PC-3 (cell line): ENCODE data around the gene AADACL4. TPM values are rescaled to one million over a fixed set of nuclear protein-coding genes. Genes with fewer than 3 reads are reported as not detected.
"Not testable (repeated sequence)": the region's sequence is repeated elsewhere in the genome, so short reads cannot be mapped to it uniquely, and the experiment has no call there.

Experiments used
- ATAC-seq: fragments of 200-7000 bp; cut with Tn5 transposase; 2 replicates; pipeline ENCODE4 v1.9.1; 2020; ENCODE audit warnings: mild to moderate bottlenecking, moderate library complexity
- BruUV-seq: library from RNA; stranded (reverse); fragments of 400-500 nt; replicated peaks from 2 replicates; lab custom pipeline; 2021; lab: Mats Ljungman, UMichigan
- CTCF ChIA-PET: fragments of 300-600 bp; sonication (Branson Sonifier 250); formaldehyde crosslinking; loops from one replicate; lab custom pipeline; 2022; ENCODE audit warnings: antibody characterized with exemption; lab: Charles Lee
- POLR2A ChIA-PET: fragments of 300-600 bp; sonication (Branson Sonifier 250); formaldehyde crosslinking; loops from one replicate; lab custom pipeline; 2022; ENCODE audit warnings: antibody characterized with exemption; ENCODE audit not compliant: unreplicated experiment; lab: Charles Lee
- DNase-seq: peaks from one replicate; pipeline ENCODE4 v3.0.0-alpha.2; 2015
- H2AFZ ChIP-seq: fragments of 300-600 bp; sonication (generic); 2 replicates; pipeline ENCODE4 v1.6.0; 2016; ENCODE audit warnings: antibody characterized with exemption, low read length
- H3F3A ChIP-seq: fragments of 300-600 bp; sonication (generic); one replicate; pipeline ENCODE4 v1.6.0; 2017; ENCODE audit warnings: antibody characterized with exemption, low read length, control low read depth, mild to moderate bottlenecking; ENCODE audit not compliant: unreplicated experiment
- H3K27ac ChIP-seq: fragments of 300-600 bp; sonication (generic); 2 replicates; pipeline ENCODE4 v1.5.1; 2016; ENCODE audit warnings: mild to moderate bottlenecking, low read length
- H3K27me3 ChIP-seq: fragments of 300-600 bp; sonication (generic); 2 replicates; pipeline ENCODE4 v1.6.1; 2016; ENCODE audit warnings: low read length, mixed read lengths
- H3K36me3 ChIP-seq: fragments of 300-600 bp; sonication (generic); 2 replicates; pipeline ENCODE4 v1.6.1; 2016; ENCODE audit warnings: low read depth, mixed run types, low read length, mixed read lengths
- H3K4me1 ChIP-seq: fragments of 300-600 bp; sonication (generic); 2 replicates; pipeline ENCODE4 v1.5.1; 2016; ENCODE audit warnings: low read length; ENCODE audit not compliant: insufficient read depth
- H3K4me2 ChIP-seq: fragments of 300-600 bp; sonication (generic); 2 replicates; pipeline ENCODE4 v1.6.0; 2016; ENCODE audit warnings: low read length
- H3K4me3 ChIP-seq: fragments of 300-600 bp; sonication (generic); 2 replicates; pipeline ENCODE4 v1.5.1; 2016; ENCODE audit warnings: mild to moderate bottlenecking, low read length, mixed read lengths
- H3K79me2 ChIP-seq: fragments of 300-600 bp; sonication (generic); 2 replicates; pipeline ENCODE4 v1.6.1; 2017; ENCODE audit warnings: low read length, mixed read lengths
- H3K9ac ChIP-seq: fragments of 300-600 bp; sonication (generic); 2 replicates; pipeline ENCODE4 v1.6.0; 2016; ENCODE audit warnings: mild to moderate bottlenecking, low read length
- H3K9me2 ChIP-seq: fragments of 300-600 bp; sonication (generic); replicated peaks from 2 replicates; pipeline ENCODE4 v1.6.1; 2016; ENCODE audit warnings: mixed run types, low read length, mixed read lengths
- H3K9me3 ChIP-seq: fragments of 300-600 bp; sonication (generic); 2 replicates; pipeline ENCODE4 v1.6.1; 2016; ENCODE audit warnings: low read length, mixed read lengths
- H4K20me1 ChIP-seq: fragments of 300-600 bp; sonication (generic); 2 replicates; pipeline ENCODE4 v1.6.1; 2016; ENCODE audit warnings: low read length, mixed read lengths
- CTCF ChIP-seq: fragments of 300-600 bp; sonication (generic); conservative IDR thresholded peaks from 2 replicates; pipeline ENCODE4 v1.5.1; 2017; ENCODE audit warnings: antibody characterized with exemption, low read depth, mild to moderate bottlenecking, low read length
- EZH2 ChIP-seq: fragments of 300-600 bp; sonication (generic); IDR thresholded peaks from one replicate; pipeline ENCODE4 v1.6.1; 2017; ENCODE audit warnings: antibody characterized with exemption, mild to moderate bottlenecking, low read length; ENCODE audit not compliant: unreplicated experiment
- EZH2phosphoT487 ChIP-seq: fragments of 300-600 bp; sonication (generic); IDR thresholded peaks from 2 replicates; pipeline ENCODE4 v1.6.1; 2018; ENCODE audit warnings: mild to moderate bottlenecking, antibody characterized with exemption, low read length, borderline replicate concordance
- intact Hi-C: fragments of 100-400 bp; cut with micrococcal nuclease; formaldehyde crosslinking; loops from 2 replicates; pipeline ENCODE4 v1.9.0; 2023
- total RNA-seq: library from RNA; depleted of rRNA; stranded (reverse); fragments of >200 nt; gene quantifications from 2 replicates; pipeline ENCODE4 v1.2.3, GENCODE V29; 2014

Gene AADACL4
- total RNA-seq, 1 experiment from 2014 or later = not detected

- Histone ChIP-seq H3K36me3 (no peaks in the 10 kb centered on the region), H2AFZ (no peak overlapping the region), H3K4me2 (no peak overlapping the region), H3K4me3 (no peak overlapping the region), H4K20me1 (no peaks in the 10 kb centered on the region), H3K4me1 (no peaks in the 10 kb centered on the region), H3K9me3 (no peaks in the 10 kb centered on the region), H3K27ac (no peak overlapping the region), H3K27me3 (peaks cover 21% of the 10 kb centered on the region), H3K9ac (no peak overlapping the region), H3K79me2 (no peaks in the 10 kb centered on the region), H3F3A (no peaks in the 10 kb centered on the region), H3K9me2 (no peaks in the 10 kb centered on the region)
- POLR2A ChIA-PET = no interaction called here
- TF ChIP-seq EZH2phosphoT487 (no peak), EZH2 (no peak), CTCF (no peak)
- ATAC-seq = no peak
- no TSS peak for BruUV-seq
- intact Hi-C loops = no loop called here
- DNase-seq = no peak
- CTCF ChIA-PET = no interaction called here
Measured at GRCh38 chr1:12712929-12713328, 69.0 kb downstream of the AADACL4 start.

- intact Hi-C loops = not testable (repeated sequence)
Measured at GRCh38 chr1:12713651-12714050, 69.8 kb downstream of the AADACL4 start.

GRCh38 chr1:12714710-12715475 is 71.0 kb downstream of the AADACL4 start:
- Histone ChIP-seq H3K9me3 (no peaks in the 10 kb centered on the region), H3K9ac (no peak overlapping the region), H3K79me2 (no peaks in the 10 kb centered on the region), H4K20me1 (no peaks in the 10 kb centered on the region), H3K4me2 (no peak overlapping the region), H3K4me1 (no peaks in the 10 kb centered on the region), H3K4me3 (no peak overlapping the region), H3F3A (no peaks in the 10 kb centered on the region), H3K27me3 (peaks cover 21% of the 10 kb centered on the region), H3K36me3 (no peaks in the 10 kb centered on the region), H3K27ac (no peak overlapping the region), H3K9me2 (no peaks in the 10 kb centered on the region), H2AFZ (no peak overlapping the region)
- CTCF ChIA-PET = no interaction called here
- TF ChIP-seq CTCF = no peak
- no peak for TF ChIP-seq EZH2phosphoT487
- no peak for TF ChIP-seq EZH2
- DNase-seq = no peak
- intact Hi-C loops = no loop called here
- ATAC-seq = no peak
- BruUV-seq = no TSS peak
- POLR2A ChIA-PET = no interaction called here

More at GRCh38 chr1:12713651-12714050, 69.8 kb downstream of the AADACL4 start:
- H2AFZ ChIP-seq, H3K4me2 ChIP-seq, H3K9me2 ChIP-seq, CTCF ChIA-PET, H3K27ac ChIP-seq, H3K9me3 ChIP-seq, H3K36me3 ChIP-seq, H3K4me3 ChIP-seq, H4K20me1 ChIP-seq, ATAC-seq, H3K79me2 ChIP-seq, POLR2A ChIA-PET, DNase-seq, H3K9ac ChIP-seq, H3F3A ChIP-seq, H3K4me1 ChIP-seq, BruUV-seq: not testable (repeated sequence)
- peaks cover 21% of the 10 kb centered on the region for H3K27me3 ChIP-seq
